ENCODE results near the gene ARID1B. TPM values are rescaled to one million over a fixed set of nuclear protein-coding genes. Genes with fewer than 3 reads are reported as not detected.

The ARID1B gene
- total RNA-seq, 2 donors from 2014 or later: 74.0 to 110 TPM

GRCh38 chr6:157174731-157175130, 397.6 kb downstream of the ARID1B start:
- TF ChIP-seq CTCF (conservative IDR thresholded peaks at IDR 0.05): no peak
- no peak overlapping the region for H3K27ac ChIP-seq (ENCODE audit: low read depth, low read length)
- no peaks in the 10 kb centered on the region for H3K27me3 ChIP-seq (ENCODE audit: control insufficient read depth, insufficient read depth, low read length, poor library complexity, severe bottlenecking)
- H3K4me3 ChIP-seq (ENCODE audit: low read length): no peak overlapping the region
- no peak overlapping the region for H3K4me3 Mint-ChIP-seq
- H3K36me3 ChIP-seq (ENCODE audit: control insufficient read depth, insufficient read depth, low read length): peaks cover 17% of the 10 kb centered on the region
- no peaks in the 10 kb centered on the region for H3K9me3 Mint-ChIP-seq
- no peaks in the 10 kb centered on the region for H3K4me1 ChIP-seq (ENCODE audit: control insufficient read depth, insufficient read depth, low read length)
- H3K9ac ChIP-seq (ENCODE audit: extremely low read depth, low read length, poor library complexity, severe bottlenecking): no peak overlapping the region
- no peaks in the 10 kb centered on the region for H3K27me3 Mint-ChIP-seq (ENCODE audit: insufficient read depth)
- H3K27ac Mint-ChIP-seq: no peak overlapping the region
- no peak for DNase-seq
- H3K9me3 ChIP-seq (ENCODE audit: control insufficient read depth, low read length): no peaks in the 10 kb centered on the region
- peaks cover 12% of the 10 kb centered on the region for H3K4me1 Mint-ChIP-seq
- H3K36me3 Mint-ChIP-seq (ENCODE audit: low read depth): peaks cover 13% of the 10 kb centered on the region

- no peak for DNase-seq
- H3K27me3 ChIP-seq (ENCODE audit: control insufficient read depth, insufficient read depth, low read length, poor library complexity, severe bottlenecking): no peaks in the 10 kb centered on the region
- Mint-ChIP-seq H3K4me1 (peaks cover 10% of the 10 kb centered on the region), H3K9me3 (no peaks in the 10 kb centered on the region), H3K27ac (no peak overlapping the region), H3K4me3 (no peak overlapping the region), H3K27me3 (ENCODE audit: insufficient read depth) (no peaks in the 10 kb centered on the region), H3K36me3 (ENCODE audit: low read depth) (peaks cover 13% of the 10 kb centered on the region)
- 97 to 98% methylated on average over 15 of the region's 15 CpGs for WGBS, 2 experiments (ENCODE audit: insufficient coverage in 1 of 2, insufficient read length in 1 of 2)
- H3K4me1 ChIP-seq (ENCODE audit: control insufficient read depth, insufficient read depth, low read length): no peaks in the 10 kb centered on the region
- H3K4me3 ChIP-seq (ENCODE audit: low read length): no peak overlapping the region
- H3K36me3 ChIP-seq (ENCODE audit: control insufficient read depth, insufficient read depth, low read length): peaks cover 23% of the 10 kb centered on the region
- H3K9ac ChIP-seq (ENCODE audit: extremely low read depth, low read length, poor library complexity, severe bottlenecking): no peak overlapping the region
- H3K27ac ChIP-seq (ENCODE audit: low read depth, low read length): no peak overlapping the region
- TF ChIP-seq CTCF (conservative IDR thresholded peaks at IDR 0.05): no peak
- H3K9me3 ChIP-seq (ENCODE audit: control insufficient read depth, low read length): no peaks in the 10 kb centered on the region
Observed at GRCh38 chr6:157177731-157178336, 400.7 kb downstream of the ARID1B start.

GRCh38 chr6:157181649-157182048, 404.5 kb downstream of the ARID1B start:
- 93 to 94% methylated on average over 5 of the region's 5 CpGs for WGBS, 2 experiments (ENCODE audit: insufficient coverage in 1 of 2, insufficient read length in 1 of 2)

More at GRCh38 chr6:157181649-157182048, 404.5 kb downstream of the ARID1B start:
- Histone ChIP-seq H3K9me3 (ENCODE audit: control insufficient read depth, low read length) (no peaks in the 10 kb centered on the region), H3K4me1 (ENCODE audit: control insufficient read depth, insufficient read depth, low read length) (peaks cover 4% of the 10 kb centered on the region), H3K9ac (ENCODE audit: extremely low read depth, low read length, poor library complexity, severe bottlenecking) (no peak overlapping the region), H3K36me3 (ENCODE audit: control insufficient read depth, insufficient read depth, low read length) (peaks cover 32% of the 10 kb centered on the region), H3K27me3 (ENCODE audit: control insufficient read depth, insufficient read depth, low read length, poor library complexity, severe bottlenecking) (no peaks in the 10 kb centered on the region), H3K27ac (ENCODE audit: low read depth, low read length) (no peak overlapping the region), H3K4me3 (ENCODE audit: low read length) (no peak overlapping the region)
- Mint-ChIP-seq H3K4me3 (no peak overlapping the region), H3K27ac (no peak overlapping the region), H3K4me1 (peaks cover 9% of the 10 kb centered on the region), H3K9me3 (no peaks in the 10 kb centered on the region), H3K36me3 (ENCODE audit: low read depth) (peaks cover 19% of the 10 kb centered on the region), H3K27me3 (ENCODE audit: insufficient read depth) (no peaks in the 10 kb centered on the region)
- DNase-seq: no peak
- no peak for TF ChIP-seq CTCF (conservative IDR thresholded peaks at IDR 0.05)

Measured in endodermal cell (in vitro differentiated cells).